Neural progenitor cell (in vitro differentiated cells): ENCODE results near the gene CELF4.

Source experiments
- CTCF ChIP-seq: fragments of 200-600 bp; sonication (generic); IDR thresholded peaks from 2 replicates; pipeline ENCODE4 v1.5.1; 2017; ENCODE audit warnings: antibody characterized with exemption, mild to moderate bottlenecking
- EZH2 ChIP-seq: fragments of 200-600 bp; sonication (generic); IDR thresholded peaks from 2 replicates; pipeline ENCODE4 v1.6.1; 2017; ENCODE audit warnings: antibody characterized with exemption, mild to moderate bottlenecking, moderate library complexity
- EZH2phosphoT487 ChIP-seq: fragments of 200-600 bp; sonication (generic); IDR thresholded peaks from 2 replicates; pipeline ENCODE4 v1.6.1; 2017; ENCODE audit warnings: antibody characterized with exemption

GRCh38 chr18:37222354-37222998, 343.1 kb downstream of the CELF4 start:
- TF ChIP-seq CTCF: no peak
- no peak for TF ChIP-seq EZH2phosphoT487
- no peak for TF ChIP-seq EZH2
